Mucosa of stomach (tissue), 1 donor: Measurements from ENCODE around the gene ELFN2.

ENCODE experiments used
- H3K27me3 ChIP-seq: one replicate; pipeline ENCODE4 v1.7.0; 2013; ENCODE audit warnings: mild to moderate bottlenecking, low read length; ENCODE audit not compliant: control insufficient read depth, insufficient read depth
- H3K36me3 ChIP-seq: one replicate; pipeline ENCODE4 v1.7.0; 2013; ENCODE audit warnings: low read length; ENCODE audit not compliant: control insufficient read depth, insufficient read depth
- H3K4me1 ChIP-seq: one replicate; pipeline ENCODE4 v1.7.0; 2013; ENCODE audit warnings: mild to moderate bottlenecking, low read length; ENCODE audit not compliant: control insufficient read depth, insufficient read depth
- H3K4me3 ChIP-seq: one replicate; pipeline ENCODE4 v1.7.0; 2013; ENCODE audit warnings: low read length
- H3K9ac ChIP-seq: one replicate; pipeline ENCODE4 v1.7.0; 2013; ENCODE audit warnings: mild to moderate bottlenecking, low read length, moderate library complexity
- H3K9me3 ChIP-seq: one replicate; pipeline ENCODE4 v1.7.0; 2013; ENCODE audit warnings: mild to moderate bottlenecking, low read length, moderate library complexity; ENCODE audit not compliant: control insufficient read depth
- donor health status: Pancreatic carcinoma.

The ELFN2 gene

DNA sequence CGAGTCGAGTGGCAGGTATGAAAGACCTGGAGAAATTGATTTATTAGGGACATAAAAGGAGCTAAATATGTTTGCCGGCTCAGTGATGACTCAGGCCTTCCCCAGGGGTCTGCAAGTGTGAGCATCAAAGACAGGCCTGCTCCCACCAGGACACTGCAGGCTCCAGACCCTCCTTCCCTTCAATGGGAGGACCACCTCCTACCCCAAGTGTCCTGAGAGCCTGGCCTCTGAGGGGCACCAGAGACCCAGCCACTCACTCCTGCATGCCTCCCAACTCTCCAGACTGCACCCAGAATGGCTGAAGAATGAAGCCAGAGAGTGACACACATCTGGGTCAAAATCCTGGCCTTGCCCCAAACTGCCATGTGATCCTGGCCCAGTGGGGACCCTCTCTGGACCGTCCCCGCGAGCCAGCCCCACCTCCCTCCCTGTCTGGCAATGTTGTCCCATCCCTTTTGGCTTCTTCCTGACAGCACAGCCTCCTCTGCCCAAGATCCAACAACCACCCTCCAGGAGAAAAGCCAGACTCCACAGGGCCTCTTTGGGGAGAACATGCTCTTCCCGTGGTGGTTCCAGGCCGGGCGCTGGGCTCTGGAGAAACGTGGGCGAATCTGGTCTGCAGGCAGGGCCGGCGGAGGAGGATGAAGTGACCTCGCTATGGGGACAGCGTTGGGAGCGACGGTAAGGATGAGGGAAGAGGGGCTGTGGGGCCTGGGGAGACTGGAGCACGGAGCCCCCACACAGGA lies 108.7 kb downstream of the ELFN2 start:
- no peaks in the 10 kb centered on the region for H3K36me3 ChIP-seq
- H3K9me3 ChIP-seq: no peaks in the 10 kb centered on the region
- H3K9ac ChIP-seq: no peak overlapping the region
- no peaks in the 10 kb centered on the region for H3K27me3 ChIP-seq
- no peak overlapping the region for H3K4me3 ChIP-seq
- peaks cover 29% of the 10 kb centered on the region for H3K4me1 ChIP-seq
